ENCODE measurements around the gene PHF21B. TPM values are rescaled to one million over a fixed set of nuclear protein-coding genes. Genes with fewer than 3 reads are reported as not detected.

The PHF21B gene
- total and polyA plus RNA-seq, 2 of the 8 experiments (the other 6 are each of a cell fraction or from before 2014, with no cell fraction given): 19.3 to 68.1 TPM

DNA sequence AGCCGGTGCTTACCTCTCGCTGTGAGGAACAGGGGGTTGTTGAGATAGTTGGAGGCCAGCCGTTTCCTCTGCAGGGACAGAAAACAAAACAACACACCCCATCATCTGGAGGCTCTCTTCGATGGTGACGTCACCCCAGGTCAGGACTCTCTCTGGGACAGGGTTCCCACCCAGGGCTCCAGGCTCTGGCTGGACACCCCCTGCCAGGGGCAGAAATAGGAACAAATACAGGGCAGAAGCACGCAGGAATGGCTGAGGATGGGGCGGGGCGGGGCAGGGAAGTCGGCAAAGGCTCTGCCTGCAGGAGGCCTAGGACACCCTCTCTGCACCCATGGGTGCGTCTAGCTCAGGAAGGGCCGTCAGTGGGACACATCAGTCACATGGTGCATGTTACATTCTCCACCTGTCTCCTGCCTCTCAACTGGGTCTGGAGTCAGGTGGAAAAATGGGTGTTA, 118.5 kb downstream of the PHF21B start:
- no peak overlapping the region for H3K18ac ChIP-seq (ENCODE audit: extremely low read depth, low read length)
- no peak overlapping the region for H3K56ac ChIP-seq (replicated peaks; ENCODE audit: insufficient read length, low read depth, low read length)
- no peaks in the 10 kb centered on the region for H3K27me3 ChIP-seq (replicated peaks in 1 of 4; ENCODE audit: control insufficient read depth in 3 of 4, extremely low read depth in 1 of 4, insufficient read depth in 3 of 4, low read length in 3 of 4)
- no peak overlapping the region for H4K8ac ChIP-seq (ENCODE audit: extremely low read depth, insufficient read depth, low read length)
- H3K14ac ChIP-seq (ENCODE audit: insufficient read length): no peak overlapping the region
- no peak overlapping the region for H2BK5ac ChIP-seq (ENCODE audit: low read depth, low read length)
- no peaks in the 10 kb centered on the region; the same call in 1 of the 2 replicates for H3K79me1 ChIP-seq (ENCODE audit: low read depth, low read length)
- no peak for DNase-seq (ENCODE audit: low read depth in 1 of 2, low spot score in 2 of 2)
- no peaks in the 10 kb centered on the region for H3K9me3 ChIP-seq (ENCODE audit: insufficient read depth in 2 of 2, low read depth in 1 of 2, low read length in 1 of 2)
- H2BK20ac ChIP-seq (ENCODE audit: low read length): no peak overlapping the region
- FAIRE-seq: no peak
- peaks cover 0 to 13% (median 9%) of the 10 kb centered on the region in 4 experiments; a peak in 5 of 7 replicates for H3K4me1 ChIP-seq (replicated peaks in 1 of 4; ENCODE audit: control insufficient read depth in 3 of 4, insufficient read depth in 4 of 4, low read length in 3 of 4)
- H3K4ac ChIP-seq (replicated peaks; ENCODE audit: insufficient read length, low read depth, low read length): no peak overlapping the region
- H3K27ac ChIP-seq (ENCODE audit: low read depth, low read length): no peak overlapping the region
- H4K20me1 ChIP-seq (replicated peaks in 1 of 2; ENCODE audit: control insufficient read depth in 1 of 2, insufficient read depth in 2 of 2, low read length in 2 of 2): peaks cover 0 to 10% of the 10 kb centered on the region in 2 experiments
- POLR2A ChIA-PET (ENCODE audit: partially characterized antibody): no interaction called here
- CTCF ChIA-PET (ENCODE audit: partially characterized antibody): no interaction called here
- no peak overlapping the region for H3K4me2 ChIP-seq (ENCODE audit: insufficient read depth in 1 of 2, low read depth in 2 of 2, low read length in 2 of 2)
- H2BK12ac ChIP-seq (ENCODE audit: low read depth, low read length): no peak overlapping the region
- no peaks in the 10 kb centered on the region for H3K79me2 ChIP-seq (ENCODE audit: control insufficient read depth in 1 of 2, insufficient read depth in 2 of 2, low read length in 2 of 2)
- H2AFZ ChIP-seq (ENCODE audit: low read length): no peak overlapping the region
- no peak overlapping the region for H2BK15ac ChIP-seq (ENCODE audit: low read length)
- no peak overlapping the region for H3K23ac ChIP-seq (ENCODE audit: insufficient read length)
- H4K5ac ChIP-seq (ENCODE audit: insufficient read length, low read depth, low read length): no peak overlapping the region
- H3K23me2 ChIP-seq (ENCODE audit: low read depth, low read length): no peaks in the 10 kb centered on the region
- peaks cover 6 to 26% (median 12%) of the 10 kb centered on the region in 4 experiments; a peak in 5 of 8 replicates for H3K36me3 ChIP-seq (ENCODE audit: control insufficient read depth in 2 of 4, insufficient read depth in 4 of 4, low read length in 3 of 4)
- H3K9ac ChIP-seq (replicated peaks in 1 of 4; ENCODE audit: extremely low read depth in 1 of 4, low read depth in 3 of 4, low read length in 3 of 4): no peak overlapping the region
- no peak overlapping the region for H3K4me3 ChIP-seq (ENCODE audit: extremely low read depth in 1 of 4, insufficient read depth in 2 of 4, low read depth in 3 of 4, low read length in 4 of 4)
- H4K91ac ChIP-seq (replicated peaks; ENCODE audit: insufficient read length, low read length): no peak overlapping the region
- H2BK120ac ChIP-seq (replicated peaks; ENCODE audit: low read depth, low read length): no peak overlapping the region
- H2AK5ac ChIP-seq (ENCODE audit: low read depth, low read length): no peak overlapping the region
- 94% methylated on average over 11 of the region's 11 CpGs; no CpG with 5 or more reads in 1 of the 2 experiments for WGBS, 2 experiments (ENCODE audit: extremely low coverage in 1 of 2, insufficient coverage in 1 of 2, insufficient read length in 1 of 2, insufficient replicate concordance in 2 of 2, low coverage in 1 of 2, low lambda C conversion rate in 2 of 2, missing lambda C conversion rate in 1 of 2)
- TF ChIP-seq, protein P1, sequence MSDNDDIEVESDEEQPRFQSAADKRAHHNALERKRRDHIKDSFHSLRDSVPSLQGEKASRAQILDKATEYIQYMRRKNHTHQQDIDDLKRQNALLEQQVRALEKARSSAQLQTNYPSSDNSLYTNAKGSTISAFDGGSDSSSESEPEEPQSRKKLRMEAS (IDR thresholded peaks at IDR 0.05): no peak
- TF ChIP-seq EP300 (IDR thresholded peaks at IDR 0.05; ENCODE audit: borderline replicate concordance in 1 of 2, low read depth in 2 of 2, low read length in 2 of 2) (no peak), NANOG (IDR thresholded peaks at IDR 0.05; ENCODE audit: insufficient read depth, low read depth, low read length, poor library complexity, severe bottlenecking) (no peak), POU5F1 (IDR thresholded peaks at IDR 0.05; ENCODE audit: low read depth, low read length) (no peak), CEBPB (IDR thresholded peaks at IDR 0.05; ENCODE audit: low read depth, low read length) (no peak), RXRA (IDR thresholded peaks at IDR 0.05; ENCODE audit: insufficient read depth, low read depth, low read length) (no peak), RFX5 (IDR thresholded peaks at IDR 0.05; ENCODE audit: borderline replicate concordance, low read depth, low read length) (no peak), EZH2 (IDR thresholded peaks at IDR 0.05; ENCODE audit: low read depth, low read length, severe bottlenecking) (no peak), TBP (IDR thresholded peaks at IDR 0.05; ENCODE audit: low read depth, low read length) (no peak), KDM1A (IDR thresholded peaks at IDR 0.05; ENCODE audit: borderline replicate concordance, low read length) (no peak), TCF12 (IDR thresholded peaks at IDR 0.05; ENCODE audit: low read depth, low read length) (no peak), KDM4A (IDR thresholded peaks at IDR 0.05; ENCODE audit: low read depth, low read length, severe bottlenecking) (no peak), CBX8 (IDR thresholded peaks at IDR 0.05; ENCODE audit: borderline replicate concordance, low read depth, low read length) (no peak), NRF1 (IDR thresholded peaks at IDR 0.05; ENCODE audit: low read depth, low read length) (no peak)

Measured in H1 (cell line).